SH-SY5Y (cell line): ENCODE results near the gene ENGASE.

ENCODE experiments used
- GATA2 ChIP-seq: IDR thresholded peaks from 2 replicates; pipeline ENCODE4 v1.6.1; 2011; ENCODE audit warnings: mild to moderate bottlenecking, low read depth, low read length
- GATA3 ChIP-seq: IDR thresholded peaks from 2 replicates; pipeline ENCODE4 v1.6.1; 2011; ENCODE audit warnings: low read depth, mild to moderate bottlenecking, low read length, moderate library complexity

DNA sequence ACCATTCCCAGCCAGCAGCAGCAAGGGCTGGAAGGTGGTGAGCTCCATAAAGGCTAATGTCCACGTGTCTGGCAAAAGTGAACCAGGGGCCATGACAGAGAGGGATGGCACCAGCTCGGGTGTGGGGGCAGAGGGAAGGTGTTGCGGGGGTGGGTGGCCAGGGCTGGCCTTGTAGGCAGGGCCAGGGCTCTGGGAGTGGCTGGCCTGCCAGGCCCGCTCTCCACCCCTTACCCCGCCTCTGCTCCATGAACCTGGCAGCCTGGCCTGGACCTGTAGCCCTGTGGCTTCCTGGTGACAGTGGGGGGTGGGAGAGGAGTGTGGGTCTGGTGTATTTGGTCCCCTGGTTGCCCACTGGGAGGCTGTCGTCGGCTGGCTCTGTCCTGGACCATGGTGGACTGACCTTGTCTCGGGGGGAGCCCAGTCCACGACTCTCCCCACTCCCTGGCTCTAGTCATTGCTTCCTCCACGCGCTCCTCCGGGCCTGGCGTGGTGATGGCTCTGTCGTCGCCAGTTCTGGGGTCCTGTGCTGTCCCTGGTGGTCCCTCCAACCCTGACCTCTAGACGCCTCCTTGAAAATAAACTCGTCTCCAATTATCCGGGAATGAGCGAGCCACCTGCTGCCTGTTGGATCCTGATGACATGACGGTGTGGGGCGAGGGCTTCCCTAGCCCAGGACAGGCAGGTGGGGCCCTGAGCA, 50.0 kb downstream of the ENGASE start:
- TF ChIP-seq GATA3 (no peak), GATA2 (no peak)
